HG03442 (cell line): ENCODE measurements around the gene ERVMER34-1.

Experiments
- ATAC-seq: cut with Tn5 transposase; IDR thresholded peaks from one replicate; pipeline ENCODE4 v1.9.1; 2021; ENCODE audit warnings: mild to moderate bottlenecking, moderate library complexity; ENCODE audit not compliant: unreplicated experiment

The ERVMER34-1 gene

GRCh38 chr4:52750819-52751486 lies at the start of gene ERVMER34-1:
ERVMER34-1 (minus strand) TSS chr4:52751425; CDS start chr4:52745520, 5,905 bp downstream.
- ATAC-seq: no peak

GRCh38 chr4:52799813-52800212 lies 48.6 kb upstream of the ERVMER34-1 start:
- ATAC-seq: no peak

GRCh38 chr4:52795533-52795932 lies 44.3 kb upstream of the ERVMER34-1 start:
- no peak for ATAC-seq

GRCh38 chr4:52791936-52792335 lies 40.7 kb upstream of the ERVMER34-1 start:
- no peak for ATAC-seq

- ATAC-seq: no peak
Measured at GRCh38 chr4:52789774-52790173, 38.5 kb upstream of the ERVMER34-1 start.

GRCh38 chr4:52788806-52789205 lies 37.6 kb upstream of the ERVMER34-1 start:
- ATAC-seq: no peak

GRCh38 chr4:52783069-52783468 lies 31.8 kb upstream of the ERVMER34-1 start:
- no peak for ATAC-seq

- ATAC-seq: no peak
Measured at GRCh38 chr4:52780617-52781354, 29.6 kb upstream of the ERVMER34-1 start.

- ATAC-seq: no peak
Measured at GRCh38 chr4:52780206-52780605, 29.0 kb upstream of the ERVMER34-1 start.

GRCh38 chr4:52760256-52760655 lies 9.0 kb upstream of the ERVMER34-1 start:
- no peak for ATAC-seq

GRCh38 chr4:52755426-52755825 lies 4.2 kb upstream of the ERVMER34-1 start:
- ATAC-seq: no peak

GRCh38 chr4:52752936-52753335 lies 1.7 kb upstream of the ERVMER34-1 start:
- no peak for ATAC-seq

GRCh38 chr4:52751487-52751911 lies 274 bp upstream of the ERVMER34-1 start:
- no peak for ATAC-seq

GRCh38 chr4:52750213-52750612 lies 1.0 kb downstream of the ERVMER34-1 start:
- ATAC-seq: no peak

- peak; percentile 64 for ATAC-seq
Measured at GRCh38 chr4:52748432-52748831, 2.8 kb downstream of the ERVMER34-1 start.

GRCh38 chr4:52744588-52744987 lies 6.6 kb downstream of the ERVMER34-1 start:
- no peak for ATAC-seq

GRCh38 chr4:52743444-52744019 lies 7.7 kb downstream of the ERVMER34-1 start:
- no peak for ATAC-seq

- ATAC-seq: no peak
Measured at GRCh38 chr4:52729586-52729985, 21.6 kb downstream of the ERVMER34-1 start.

GRCh38 chr4:52728691-52729240 lies 22.5 kb downstream of the ERVMER34-1 start:
- ATAC-seq: no peak

GRCh38 chr4:52726826-52727580 lies 24.2 kb downstream of the ERVMER34-1 start:
- no peak for ATAC-seq
